ENCODE results near the gene CAST. TPM values are rescaled to one million over a fixed set of nuclear protein-coding genes. Genes with fewer than 3 reads are reported as not detected.

Gene CAST
- total RNA-seq, 1 donor from 2014 or later = 287 TPM

GRCh38 chr5:96626956-96627355, 35.2 kb upstream of the CAST start:
- FAIRE-seq (peak; percentile 95), DNase-seq (ENCODE audit: low read depth) (peak; percentile 99)
- Mint-ChIP-seq H3K27ac (ENCODE audit: unreplicated experiment) (peak overlapping the region; percentile 99), H3K4me3 (ENCODE audit: unreplicated experiment) (no peak overlapping the region), H3K9me3 (ENCODE audit: unreplicated experiment) (peaks cover 6% of the 10 kb centered on the region), H3K27me3 (ENCODE audit: low read depth, unreplicated experiment) (no peaks in the 10 kb centered on the region), H3K36me3 (ENCODE audit: low read depth, unreplicated experiment) (no peaks in the 10 kb centered on the region), H3K4me1 (ENCODE audit: low read depth, unreplicated experiment) (peaks cover 52% of the 10 kb centered on the region)
- Histone ChIP-seq H4K20me1 (ENCODE audit: insufficient read depth, low read length) (no peaks in the 10 kb centered on the region), H2AFZ (ENCODE audit: low read depth, low read length) (no peak overlapping the region), H3K9ac (ENCODE audit: low read length) (peak overlapping the region; percentile 77), H3K79me2 (ENCODE audit: insufficient read depth, low read length) (no peaks in the 10 kb centered on the region), H3K27ac (ENCODE audit: low read depth, low read length) (peak overlapping the region; percentile 97), H3K4me2 (ENCODE audit: low read length) (peak overlapping the region; percentile 60), H3K9me3 (ENCODE audit: insufficient read depth, low read depth, low read length) (no peaks in the 10 kb centered on the region), H3K27me3 (ENCODE audit: insufficient read depth, low read length) (no peaks in the 10 kb centered on the region), H3K4me1 (ENCODE audit: insufficient read depth, low read length) (peaks cover 41% of the 10 kb centered on the region), H3K4me3 (ENCODE audit: insufficient read depth, low read depth, low read length) (no peak overlapping the region), H3K36me3 (ENCODE audit: insufficient read depth, low read length) (no peaks in the 10 kb centered on the region)
- no peak for TF ChIP-seq EZH2 (IDR thresholded peaks at IDR 0.05; ENCODE audit: insufficient read depth, low read length)
- TF ChIP-seq, protein P1, sequence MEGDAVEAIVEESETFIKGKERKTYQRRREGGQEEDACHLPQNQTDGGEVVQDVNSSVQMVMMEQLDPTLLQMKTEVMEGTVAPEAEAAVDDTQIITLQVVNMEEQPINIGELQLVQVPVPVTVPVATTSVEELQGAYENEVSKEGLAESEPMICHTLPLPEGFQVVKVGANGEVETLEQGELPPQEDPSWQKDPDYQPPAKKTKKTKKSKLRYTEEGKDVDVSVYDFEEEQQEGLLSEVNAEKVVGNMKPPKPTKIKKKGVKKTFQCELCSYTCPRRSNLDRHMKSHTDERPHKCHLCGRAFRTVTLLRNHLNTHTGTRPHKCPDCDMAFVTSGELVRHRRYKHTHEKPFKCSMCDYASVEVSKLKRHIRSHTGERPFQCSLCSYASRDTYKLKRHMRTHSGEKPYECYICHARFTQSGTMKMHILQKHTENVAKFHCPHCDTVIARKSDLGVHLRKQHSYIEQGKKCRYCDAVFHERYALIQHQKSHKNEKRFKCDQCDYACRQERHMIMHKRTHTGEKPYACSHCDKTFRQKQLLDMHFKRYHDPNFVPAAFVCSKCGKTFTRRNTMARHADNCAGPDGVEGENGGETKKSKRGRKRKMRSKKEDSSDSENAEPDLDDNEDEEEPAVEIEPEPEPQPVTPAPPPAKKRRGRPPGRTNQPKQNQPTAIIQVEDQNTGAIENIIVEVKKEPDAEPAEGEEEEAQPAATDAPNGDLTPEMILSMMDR (IDR thresholded peaks at IDR 0.05; ENCODE audit: insufficient read depth, low read depth, low read length) = no peak

GRCh38 chr5:96627792-96628398, 34.3 kb upstream of the CAST start:
- H3K36me3 ChIP-seq (ENCODE audit: insufficient read depth, low read length) = no peaks in the 10 kb centered on the region
- no peak overlapping the region for H3K4me3 ChIP-seq (ENCODE audit: insufficient read depth, low read depth, low read length)
- peak overlapping the region; percentile 97 for H3K27ac ChIP-seq (ENCODE audit: low read depth, low read length)
- peaks cover 41% of the 10 kb centered on the region for H3K4me1 ChIP-seq (ENCODE audit: insufficient read depth, low read length)
- H3K4me3 Mint-ChIP-seq (ENCODE audit: unreplicated experiment) = peak overlapping the region; percentile 29
- TF ChIP-seq, protein P1 (IDR thresholded peaks at IDR 0.05; ENCODE audit: insufficient read depth, low read depth, low read length) = no peak
- TF ChIP-seq EZH2 (IDR thresholded peaks at IDR 0.05; ENCODE audit: insufficient read depth, low read length) = no peak
- peak overlapping the region; percentile 60 for H3K4me2 ChIP-seq (ENCODE audit: low read length)
- DNase-seq (ENCODE audit: low read depth) (no peak), FAIRE-seq (no peak)
- H3K27me3 Mint-ChIP-seq (ENCODE audit: low read depth, unreplicated experiment) = no peaks in the 10 kb centered on the region
- no peaks in the 10 kb centered on the region for H3K9me3 ChIP-seq (ENCODE audit: insufficient read depth, low read depth, low read length)
- H3K4me1 Mint-ChIP-seq (ENCODE audit: low read depth, unreplicated experiment) = peaks cover 52% of the 10 kb centered on the region
- no peaks in the 10 kb centered on the region for H3K36me3 Mint-ChIP-seq (ENCODE audit: low read depth, unreplicated experiment)
- H3K79me2 ChIP-seq (ENCODE audit: insufficient read depth, low read length) = no peaks in the 10 kb centered on the region
- H3K9me3 Mint-ChIP-seq (ENCODE audit: unreplicated experiment) = peaks cover 7% of the 10 kb centered on the region
- H3K27ac Mint-ChIP-seq (ENCODE audit: unreplicated experiment) = peak overlapping the region; percentile 99
- H2AFZ ChIP-seq (ENCODE audit: low read depth, low read length) = no peak overlapping the region
- H4K20me1 ChIP-seq (ENCODE audit: insufficient read depth, low read length) = no peaks in the 10 kb centered on the region
- no peaks in the 10 kb centered on the region for H3K27me3 ChIP-seq (ENCODE audit: insufficient read depth, low read length)
- peak overlapping the region; percentile 56 for H3K9ac ChIP-seq (ENCODE audit: low read length)

DNA sequence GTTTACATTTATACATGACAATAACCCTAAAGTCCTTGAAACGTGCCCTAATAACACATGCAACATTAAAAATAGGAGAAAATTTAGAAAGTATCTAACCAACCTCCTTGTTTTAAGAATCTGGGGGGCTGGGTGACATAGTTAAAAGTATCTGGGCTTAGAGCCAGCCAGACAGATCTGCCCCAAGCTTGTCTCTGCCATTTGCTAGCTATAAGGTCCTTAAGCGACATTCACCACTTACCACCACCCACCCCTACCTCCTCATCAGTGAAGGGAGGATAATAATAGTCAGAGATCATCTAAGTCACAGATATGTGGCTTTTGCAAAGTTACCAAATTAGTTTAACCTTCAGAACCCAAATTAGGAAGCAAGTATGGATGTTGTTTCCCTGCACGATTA, 33.8 kb upstream of the CAST start:
- Histone ChIP-seq H3K4me2 (ENCODE audit: low read length) (no peak overlapping the region), H3K27ac (ENCODE audit: low read depth, low read length) (peak overlapping the region; percentile 97), H2AFZ (ENCODE audit: low read depth, low read length) (no peak overlapping the region), H4K20me1 (ENCODE audit: insufficient read depth, low read length) (no peaks in the 10 kb centered on the region), H3K36me3 (ENCODE audit: insufficient read depth, low read length) (no peaks in the 10 kb centered on the region), H3K4me1 (ENCODE audit: insufficient read depth, low read length) (peaks cover 41% of the 10 kb centered on the region), H3K27me3 (ENCODE audit: insufficient read depth, low read length) (no peaks in the 10 kb centered on the region), H3K9me3 (ENCODE audit: insufficient read depth, low read depth, low read length) (no peaks in the 10 kb centered on the region), H3K4me3 (ENCODE audit: insufficient read depth, low read depth, low read length) (no peak overlapping the region), H3K79me2 (ENCODE audit: insufficient read depth, low read length) (no peaks in the 10 kb centered on the region), H3K9ac (ENCODE audit: low read length) (no peak overlapping the region)
- Mint-ChIP-seq H3K27me3 (ENCODE audit: low read depth, unreplicated experiment) (no peaks in the 10 kb centered on the region), H3K27ac (ENCODE audit: unreplicated experiment) (peak overlapping the region; percentile 99), H3K4me3 (ENCODE audit: unreplicated experiment) (peak overlapping the region; percentile 29), H3K9me3 (ENCODE audit: unreplicated experiment) (peaks cover 7% of the 10 kb centered on the region), H3K36me3 (ENCODE audit: low read depth, unreplicated experiment) (no peaks in the 10 kb centered on the region), H3K4me1 (ENCODE audit: low read depth, unreplicated experiment) (peaks cover 52% of the 10 kb centered on the region)
- no peak for TF ChIP-seq EZH2 (IDR thresholded peaks at IDR 0.05; ENCODE audit: insufficient read depth, low read length)
- TF ChIP-seq, protein P1 (IDR thresholded peaks at IDR 0.05; ENCODE audit: insufficient read depth, low read depth, low read length) = no peak
- FAIRE-seq (no peak), DNase-seq (ENCODE audit: low read depth) (no peak)

Data from astrocyte (in vitro differentiated cells and primary cell).